ENCODE data around the gene BAIAP3. TPM values are rescaled to one million over a fixed set of nuclear protein-coding genes. Genes with fewer than 3 reads are reported as not detected.
A peak's percentile ranks its signal among the peaks of the same experiment; 100 is the strongest.

Gene BAIAP3
- total and polyA plus RNA-seq, 2 experiments from 2014 or later = 0.23 to 0.86 TPM

DNA sequence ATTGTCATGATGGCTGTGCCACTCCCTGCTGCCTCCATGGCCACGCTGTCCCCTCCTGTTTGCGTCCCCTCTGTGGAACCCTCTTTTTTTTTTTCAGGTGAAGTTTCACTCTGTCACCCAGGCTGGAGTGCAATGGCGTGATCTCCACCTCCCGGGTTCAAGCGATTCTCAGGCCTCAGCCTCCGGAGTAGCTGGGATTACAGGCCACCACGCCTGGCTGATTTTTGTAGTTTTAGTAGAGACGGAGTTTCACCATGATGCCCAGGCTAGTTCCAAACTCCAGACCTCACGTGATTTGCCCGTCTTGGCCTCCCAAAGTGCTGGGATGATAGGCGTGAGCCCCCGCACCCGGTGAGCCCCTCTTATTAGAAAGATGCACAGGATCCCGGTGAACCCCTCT is 35.0 kb upstream of the BAIAP3 start:
- no peak for TF ChIP-seq EZH2phosphoT487 (IDR thresholded peaks at IDR 0.05; ENCODE audit: insufficient read depth, low read depth)
- TF ChIP-seq EZH2 (IDR thresholded peaks at IDR 0.05; ENCODE audit: insufficient read depth, poor library complexity, severe bottlenecking) = no peak
- no peak overlapping the region for H3K27ac ChIP-seq
- 83 to 92% methylated on average over 14 of the region's 14 CpGs for WGBS, 2 experiments (ENCODE audit: low coverage in 1 of 2, low lambda C conversion rate in 2 of 2, missing lambda C conversion rate in 2 of 2)

DNA sequence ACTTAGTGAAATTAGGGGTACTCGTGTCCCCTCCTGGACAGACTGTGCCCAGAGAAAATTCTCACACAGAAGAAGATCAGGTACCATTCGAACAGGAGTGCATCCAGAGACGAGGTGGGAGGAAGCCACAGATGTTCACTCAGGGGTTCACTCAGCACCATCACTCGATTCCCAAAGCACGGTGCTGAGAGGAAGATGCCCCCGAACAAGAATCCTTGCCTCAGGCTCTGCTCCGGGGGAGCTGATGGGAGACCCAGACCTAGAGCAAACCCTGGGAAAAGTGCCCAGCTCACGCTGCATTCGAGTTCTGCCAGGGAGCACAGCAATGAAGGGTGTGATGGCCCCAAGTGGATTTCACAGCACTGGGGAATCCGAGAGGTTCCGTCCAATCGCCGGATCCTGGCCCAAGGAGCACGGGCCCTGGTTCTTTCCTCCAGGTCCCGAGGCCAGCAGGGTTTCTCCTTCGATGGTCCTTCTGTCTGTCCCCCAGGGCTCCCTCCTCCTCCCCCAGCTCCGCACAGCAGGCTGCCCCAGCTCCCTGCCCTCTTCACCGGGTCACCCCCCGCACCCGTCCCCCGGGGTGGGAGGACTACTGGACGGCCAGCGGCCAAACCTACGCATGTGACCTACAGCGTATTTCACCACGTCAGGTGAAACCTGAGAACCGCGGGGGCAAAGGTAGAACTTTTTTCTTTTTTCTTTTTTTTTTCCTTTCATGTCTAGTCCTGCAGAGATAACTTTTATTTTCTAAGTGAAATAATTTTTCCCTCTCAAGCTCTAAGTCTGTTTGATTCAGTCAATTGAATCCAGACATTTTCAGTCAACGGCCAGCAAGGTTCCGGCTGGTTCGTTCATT is 34.2 kb upstream of the BAIAP3 start:
- in situ Hi-C loops (cut with MboI) = no loop called here
- no peaks in the 10 kb centered on the region for H3K9me2 ChIP-seq (ENCODE audit: insufficient read depth)
- H3K27me3 ChIP-seq (replicated peaks; ENCODE audit: insufficient read depth) = peaks cover 13% of the 10 kb centered on the region; the same call in 1 of the 2 replicates
- H3K4me2 ChIP-seq (ENCODE audit: unreplicated experiment) = no peak overlapping the region
- no peaks in the 10 kb centered on the region for H3K4me1 ChIP-seq (ENCODE audit: insufficient read depth)
- 60 to 63% methylated on average over 29 to 31 of the region's 31 CpGs for WGBS, 2 experiments (ENCODE audit: low coverage in 1 of 2, low lambda C conversion rate in 2 of 2, missing lambda C conversion rate in 2 of 2)
- H2AFZ ChIP-seq = no peak overlapping the region
- no peak for DNase-seq
- H3K4me3 ChIP-seq = no peak overlapping the region
- TF ChIP-seq EZH2 (IDR thresholded peaks at IDR 0.05; ENCODE audit: insufficient read depth, poor library complexity, severe bottlenecking) = no peak
- TF ChIP-seq EZH2phosphoT487 (IDR thresholded peaks at IDR 0.05; ENCODE audit: insufficient read depth, low read depth) = no peak
- H3K79me2 ChIP-seq (ENCODE audit: insufficient read depth) = no peaks in the 10 kb centered on the region
- no peak overlapping the region for H3K27ac ChIP-seq
- no peak overlapping the region for H3K9ac ChIP-seq
- no peaks in the 10 kb centered on the region for H3F3A ChIP-seq (ENCODE audit: insufficient read depth)
- no peaks in the 10 kb centered on the region for H3K9me3 ChIP-seq (ENCODE audit: low read depth)
- H4K20me1 ChIP-seq (ENCODE audit: insufficient read depth) = no peaks in the 10 kb centered on the region
- no peaks in the 10 kb centered on the region for H3K36me3 ChIP-seq (ENCODE audit: low read depth)

More for the DNA sequence above, 35.0 kb upstream of the BAIAP3 start:
- no peaks in the 10 kb centered on the region for H3K9me2 ChIP-seq (ENCODE audit: insufficient read depth)
- no peaks in the 10 kb centered on the region for H4K20me1 ChIP-seq (ENCODE audit: insufficient read depth)
- no peak overlapping the region for H2AFZ ChIP-seq
- in situ Hi-C loops (cut with MboI) = no loop called here
- H3K79me2 ChIP-seq (ENCODE audit: insufficient read depth) = no peaks in the 10 kb centered on the region
- peaks cover 16% of the 10 kb centered on the region for H3K27me3 ChIP-seq (replicated peaks; ENCODE audit: insufficient read depth)
- no peak for DNase-seq
- H3K4me2 ChIP-seq (ENCODE audit: unreplicated experiment) = no peak overlapping the region
- no peak overlapping the region for H3K9ac ChIP-seq
- no peak overlapping the region for H3K4me3 ChIP-seq
- H3F3A ChIP-seq (ENCODE audit: insufficient read depth) = no peaks in the 10 kb centered on the region
- H3K36me3 ChIP-seq (ENCODE audit: low read depth) = no peaks in the 10 kb centered on the region
- no peaks in the 10 kb centered on the region for H3K9me3 ChIP-seq (ENCODE audit: low read depth)
- no peaks in the 10 kb centered on the region for H3K4me1 ChIP-seq (ENCODE audit: insufficient read depth)

- H4K20me1 ChIP-seq (ENCODE audit: insufficient read depth) = no peaks in the 10 kb centered on the region
- in situ Hi-C loops (cut with MboI) = no loop called here
Observed at GRCh38 chr16:1299868-1300203, 33.6 kb upstream of the BAIAP3 start.

DNA sequence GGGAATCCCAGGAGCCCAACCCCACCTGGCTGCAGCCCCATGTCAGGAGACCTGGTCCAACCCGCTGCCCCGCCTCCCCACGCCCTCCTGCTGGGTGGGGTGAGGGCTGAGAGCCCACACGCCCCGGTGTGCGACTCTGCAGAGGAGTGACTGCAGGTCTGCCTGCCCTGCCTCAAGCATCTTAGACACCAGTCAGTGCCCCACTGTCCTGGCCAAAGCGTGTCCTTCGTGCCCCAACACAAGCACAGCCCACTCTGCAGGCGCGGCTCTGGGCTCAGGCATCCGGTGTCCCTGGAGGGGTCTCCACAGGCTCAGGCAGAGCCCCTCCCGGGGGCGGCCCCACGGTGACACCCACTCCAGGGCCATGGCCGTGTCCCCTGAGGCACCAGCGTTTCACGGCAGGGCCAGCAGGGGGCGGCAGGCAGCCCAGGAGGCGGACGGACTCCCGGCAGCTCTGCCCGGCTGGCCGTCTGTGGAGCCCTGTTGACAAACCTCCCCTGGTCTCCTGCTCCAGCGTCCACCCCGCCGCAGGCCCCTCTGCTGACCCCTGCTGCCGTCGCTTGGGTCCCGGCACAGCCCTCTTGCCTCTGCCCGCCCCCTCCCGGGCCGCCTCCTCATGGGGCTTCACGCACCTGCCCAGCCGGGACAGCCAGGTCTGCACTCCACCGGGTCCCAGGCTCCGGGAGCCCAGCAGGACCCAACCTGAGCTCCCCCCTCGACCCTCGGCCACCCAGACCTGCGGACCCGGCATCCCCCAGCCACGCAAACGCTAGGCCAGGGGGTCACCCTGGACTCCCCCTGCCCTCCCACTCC is 32.6 kb upstream of the BAIAP3 start:
- Histone ChIP-seq H3K9me2 (ENCODE audit: insufficient read depth) (no peaks in the 10 kb centered on the region), H3K4me1 (ENCODE audit: insufficient read depth) (no peaks in the 10 kb centered on the region), H2AFZ (0 out of 2 replicates have a peak overlapping the region, but pooled peaks have one; percentile 53), H3K4me2 (ENCODE audit: unreplicated experiment) (peak overlapping the region; percentile 24), H3K36me3 (ENCODE audit: low read depth) (no peaks in the 10 kb centered on the region), H3K79me2 (ENCODE audit: insufficient read depth) (no peaks in the 10 kb centered on the region), H3F3A (ENCODE audit: insufficient read depth) (no peaks in the 10 kb centered on the region), H4K20me1 (ENCODE audit: insufficient read depth) (no peaks in the 10 kb centered on the region), H3K9me3 (ENCODE audit: low read depth) (no peaks in the 10 kb centered on the region), H3K27ac (no peak overlapping the region), H3K27me3 (replicated peaks; ENCODE audit: insufficient read depth) (peaks cover 7% of the 10 kb centered on the region; the same call in 1 of the 2 replicates), H3K4me3 (no peak overlapping the region), H3K9ac (no peak overlapping the region)
- TF ChIP-seq EZH2phosphoT487 (IDR thresholded peaks at IDR 0.05; ENCODE audit: insufficient read depth, low read depth) (no peak), EZH2 (IDR thresholded peaks at IDR 0.05; ENCODE audit: insufficient read depth, poor library complexity, severe bottlenecking) (no peak)
- DNase-seq = peak; percentile 78
- in situ Hi-C loops (cut with MboI) = no loop called here
- 15 to 16% methylated on average over 30 to 34 of the region's 42 CpGs for WGBS, 2 experiments (ENCODE audit: low coverage in 1 of 2, low lambda C conversion rate in 2 of 2, missing lambda C conversion rate in 2 of 2)

More at GRCh38 chr16:1299868-1300203, 33.6 kb upstream of the BAIAP3 start:
- no peak overlapping the region for H3K4me3 ChIP-seq
- peaks cover 13% of the 10 kb centered on the region; the same call in 1 of the 2 replicates for H3K27me3 ChIP-seq (replicated peaks; ENCODE audit: insufficient read depth)
- H3K9me2 ChIP-seq (ENCODE audit: insufficient read depth) = no peaks in the 10 kb centered on the region
- H3K9ac ChIP-seq = no peak overlapping the region
- H3F3A ChIP-seq (ENCODE audit: insufficient read depth) = no peaks in the 10 kb centered on the region
- no peaks in the 10 kb centered on the region for H3K79me2 ChIP-seq (ENCODE audit: insufficient read depth)
- no peak overlapping the region for H2AFZ ChIP-seq
- DNase-seq = no peak
- H3K9me3 ChIP-seq (ENCODE audit: low read depth) = no peaks in the 10 kb centered on the region
- no peak overlapping the region for H3K4me2 ChIP-seq (ENCODE audit: unreplicated experiment)
- no peaks in the 10 kb centered on the region for H3K4me1 ChIP-seq (ENCODE audit: insufficient read depth)
- 80 to 81% methylated on average over 12 of the region's 12 CpGs for WGBS, 2 experiments (ENCODE audit: low coverage in 1 of 2, low lambda C conversion rate in 2 of 2, missing lambda C conversion rate in 2 of 2)
- no peak overlapping the region for H3K27ac ChIP-seq
- TF ChIP-seq EZH2phosphoT487 (IDR thresholded peaks at IDR 0.05; ENCODE audit: insufficient read depth, low read depth) = no peak
- no peak for TF ChIP-seq EZH2 (IDR thresholded peaks at IDR 0.05; ENCODE audit: insufficient read depth, poor library complexity, severe bottlenecking)
- no peaks in the 10 kb centered on the region for H3K36me3 ChIP-seq (ENCODE audit: low read depth)
